ENCODE measurements around the gene SLC10A7. TPM values are rescaled to one million over a fixed set of nuclear protein-coding genes. Genes with fewer than 3 reads are reported as not detected.

The SLC10A7 gene
- total and polyA plus RNA-seq, 10 of the 15 experiments (the other 5 are each of a cell fraction or from before 2014, with no cell fraction given), result 4.6 to 23.7 (median 15.6) TPM

- Histone ChIP-seq H3K9me3 (replicated peaks; ENCODE audit: control insufficient read depth, insufficient read depth, low read length) (no peaks in the 10 kb centered on the region; the same call in 2 of the 3 replicates), H3K36me3 (ENCODE audit: control insufficient read depth in 2 of 2, insufficient read depth in 2 of 2, low read length in 1 of 2) (no peaks in the 10 kb centered on the region), H4K20me1 (ENCODE audit: control insufficient read depth, insufficient read depth) (no peaks in the 10 kb centered on the region), H3K4me2 (ENCODE audit: control insufficient read depth, insufficient read depth) (no peak overlapping the region), H3K4me1 (ENCODE audit: control insufficient read depth, insufficient read depth, low read length) (no peaks in the 10 kb centered on the region), H3K79me2 (ENCODE audit: control insufficient read depth, insufficient read depth, low read length) (no peaks in the 10 kb centered on the region), H2AFZ (ENCODE audit: control insufficient read depth, low read depth, low read length) (no peak overlapping the region), H3K4me3 (no peak overlapping the region), H3K9ac (ENCODE audit: control insufficient read depth, insufficient read depth, low read length) (no peak overlapping the region), H3K27me3 (replicated peaks in 1 of 2; ENCODE audit: control insufficient read depth in 2 of 2, insufficient read depth in 2 of 2, low read length in 1 of 2) (no peaks in the 10 kb centered on the region), H3K27ac (ENCODE audit: control insufficient read depth, insufficient read depth) (no peak overlapping the region)
- ChIA-PET RAD21 (ENCODE audit: unreplicated experiment) (no interaction called here), SMC1A (ENCODE audit: uncharacterized antibody, unreplicated experiment) (no interaction called here), POLR2A (no interaction called here), CTCF (interaction anchor here (2.3 kb wide), 1 partner anchor 140 kb away, joined by 7 read pairs; no protein-coding TSS in a partner anchor)
- ATAC-seq (no peak), FAIRE-seq (no peak), DNase-seq (ENCODE audit: low read depth, low spot score) (no peak)
- TF ChIP-seq IRF4 (IDR thresholded peaks at IDR 0.05; ENCODE audit: low read depth, low read length), result no peak
- no peak for TF ChIP-seq KLF5 (IDR thresholded peaks at IDR 0.05; ENCODE audit: partially characterized antibody)
- no peak for TF ChIP-seq SRF (IDR thresholded peaks at IDR 0.05; ENCODE audit: low read depth in 2 of 2, low read length in 2 of 2)
- TF ChIP-seq POU2F2 (IDR thresholded peaks at IDR 0.05; ENCODE audit: borderline replicate concordance, low read depth, low read length), result no peak
- no peak for TF ChIP-seq SIX5 (IDR thresholded peaks at IDR 0.05; ENCODE audit: low read depth, low read length, severe bottlenecking)
- TF ChIP-seq NR2C1 (IDR thresholded peaks at IDR 0.05), result no peak
- TF ChIP-seq MYB (IDR thresholded peaks at IDR 0.05; ENCODE audit: borderline replicate concordance, low read depth, low read length), result no peak
- no peak for TF ChIP-seq ELK1 (IDR thresholded peaks at IDR 0.05; ENCODE audit: low read depth, low read length)
- no peak for TF ChIP-seq RB1 (IDR thresholded peaks at IDR 0.05; ENCODE audit: borderline replicate concordance)
- TF ChIP-seq MTA3 (IDR thresholded peaks at IDR 0.05; ENCODE audit: borderline replicate concordance, low read length), result no peak
- in situ Hi-C loops (cut with MboI), result loop anchor here (5.0 kb wide), 1 partner anchor 677 kb away; no protein-coding TSS in a partner anchor
- no TSS peak for BruUV-seq (replicated peaks)
- WGBS (ENCODE audit: insufficient coverage, insufficient replicate concordance, low lambda C conversion rate, missing lambda C conversion rate), result 49% methylated on average over 8 of the region's 8 CpGs
- intact Hi-C loops (cut with micrococcal nuclease; ENCODE audit: unreplicated experiment), result no loop called here
Measured at GRCh38 chr4:146235654-146236177, 286.0 kb downstream of the SLC10A7 start.
